Hepatic stellate cell (primary cell): ENCODE results near the gene TAF3.
A peak's percentile ranks its signal among the peaks of the same experiment; 100 is the strongest.

Experiments
- DNase-seq: peaks from one replicate; pipeline ENCODE4 v3.0.0; 2011; ENCODE audit warnings: low spot score

TAF3 gene

GRCh38 chr10:8045726-8046494 is 227.6 kb downstream of the TAF3 start:
- no peak for DNase-seq

- DNase-seq, result no peak
Observed at GRCh38 chr10:8047452-8048280, 229.4 kb downstream of the TAF3 start.

DNA sequence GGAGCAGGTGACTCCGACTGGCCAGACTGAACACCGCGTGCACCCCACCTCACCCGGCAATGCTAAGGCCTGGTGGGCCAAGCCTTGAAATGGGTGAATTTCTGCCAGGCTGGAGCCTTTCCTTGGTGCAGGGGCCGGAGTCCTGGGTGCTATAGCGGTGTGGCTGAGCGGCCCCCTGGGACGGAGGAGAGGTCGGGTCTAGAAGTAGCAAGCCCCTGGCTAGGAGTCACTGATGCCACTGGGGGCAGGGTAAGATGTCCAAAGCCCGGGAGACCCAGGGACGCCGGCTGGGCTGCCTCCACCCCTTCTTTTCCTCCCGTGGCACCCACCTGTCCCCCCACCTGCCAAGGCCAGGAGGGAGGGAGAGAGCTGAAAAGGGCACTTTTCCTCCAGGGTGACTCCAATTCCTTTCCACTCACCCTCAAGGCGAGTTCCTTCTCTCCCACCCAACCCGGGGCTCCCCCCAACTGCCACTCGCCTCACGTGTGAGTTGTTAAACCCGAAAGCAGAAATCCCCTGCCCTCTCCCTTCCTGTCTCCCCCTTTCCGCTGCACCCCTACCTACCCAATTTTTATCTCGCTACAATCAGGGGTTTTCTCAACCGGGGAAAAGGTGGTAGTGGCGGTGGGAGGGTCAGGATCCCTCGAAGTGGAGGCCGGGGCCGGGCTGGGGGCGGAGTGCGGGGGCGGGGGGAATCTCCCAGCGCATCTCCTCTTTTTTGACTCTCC is 230.1 kb downstream of the TAF3 start:
- DNase-seq, result no peak

DNA sequence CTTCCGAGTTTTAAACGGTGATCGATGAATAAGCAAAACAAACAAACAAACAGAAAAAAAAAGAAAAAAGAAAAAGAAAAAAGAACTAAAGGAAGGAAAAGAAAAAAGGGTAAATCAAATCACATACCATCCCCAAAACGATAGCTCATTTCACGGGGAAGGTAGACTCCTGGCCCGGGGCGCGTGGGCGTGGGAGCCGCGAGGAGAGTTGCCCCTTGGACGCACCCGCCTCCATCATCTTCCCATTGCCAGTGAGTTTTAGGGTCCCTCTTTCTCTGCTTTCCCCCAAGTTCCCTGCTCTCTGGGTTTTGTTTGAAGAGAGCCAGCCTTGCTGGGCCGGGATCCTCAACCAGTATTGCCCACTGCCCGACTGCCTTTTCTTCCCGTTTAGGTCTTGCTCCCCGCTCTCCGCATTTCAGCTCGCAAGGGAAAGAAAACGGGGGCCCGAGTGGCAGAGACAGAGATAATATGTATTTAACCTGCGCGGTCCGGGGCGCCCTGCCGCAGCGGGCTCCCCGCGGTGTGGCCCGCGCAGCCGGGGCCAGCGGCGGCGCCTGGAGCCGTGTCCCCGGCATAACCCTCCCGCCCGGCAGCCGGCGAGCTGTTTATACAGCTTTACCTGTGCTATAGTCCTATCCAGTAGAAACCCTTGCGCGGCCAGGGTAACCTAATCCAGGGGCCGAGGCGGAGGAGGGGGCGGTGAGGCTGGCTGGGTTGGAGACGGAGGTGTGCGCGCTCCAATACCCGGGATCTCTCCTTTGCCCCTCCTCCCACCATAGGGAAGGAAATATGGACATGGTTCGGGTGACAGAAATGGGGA is 230.9 kb downstream of the TAF3 start:
- DNase-seq, result no peak

DNA sequence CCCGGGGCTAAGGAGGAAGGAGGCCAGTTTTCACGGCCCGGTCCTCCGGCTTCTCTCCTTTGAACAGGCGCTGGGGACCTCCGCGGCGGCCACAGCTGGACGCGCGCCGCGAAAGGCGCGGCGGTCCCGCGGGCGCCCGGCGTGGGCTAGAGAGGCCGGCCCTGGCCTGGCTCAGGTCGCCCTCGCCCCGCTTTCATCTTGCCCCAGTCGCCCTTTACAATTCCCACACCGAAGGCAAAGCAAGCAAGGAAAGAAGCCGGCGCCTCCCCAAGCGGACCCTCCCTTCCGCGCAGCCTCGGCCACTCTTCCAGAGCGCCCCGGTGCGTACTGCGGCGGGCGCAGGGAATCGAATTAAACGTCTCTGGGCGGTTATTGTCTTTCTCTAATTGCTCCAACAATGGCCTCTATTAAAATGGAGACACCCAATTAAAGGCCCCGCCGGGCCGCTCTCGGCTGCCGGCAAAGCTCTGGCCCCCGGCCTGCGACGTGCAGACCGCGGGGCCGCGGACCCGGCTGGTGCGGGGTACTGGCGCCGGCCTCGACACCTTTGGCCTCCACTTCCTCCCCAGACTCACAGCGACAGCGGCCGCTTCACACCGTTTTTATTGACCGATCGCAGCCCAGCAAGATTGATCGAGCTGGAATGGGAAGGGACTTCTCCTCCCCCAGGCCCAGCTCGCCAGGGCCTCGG is 231.7 kb downstream of the TAF3 start:
- no peak for DNase-seq

GRCh38 chr10:8050556-8051108 is 232.3 kb downstream of the TAF3 start:
- no peak for DNase-seq

DNA sequence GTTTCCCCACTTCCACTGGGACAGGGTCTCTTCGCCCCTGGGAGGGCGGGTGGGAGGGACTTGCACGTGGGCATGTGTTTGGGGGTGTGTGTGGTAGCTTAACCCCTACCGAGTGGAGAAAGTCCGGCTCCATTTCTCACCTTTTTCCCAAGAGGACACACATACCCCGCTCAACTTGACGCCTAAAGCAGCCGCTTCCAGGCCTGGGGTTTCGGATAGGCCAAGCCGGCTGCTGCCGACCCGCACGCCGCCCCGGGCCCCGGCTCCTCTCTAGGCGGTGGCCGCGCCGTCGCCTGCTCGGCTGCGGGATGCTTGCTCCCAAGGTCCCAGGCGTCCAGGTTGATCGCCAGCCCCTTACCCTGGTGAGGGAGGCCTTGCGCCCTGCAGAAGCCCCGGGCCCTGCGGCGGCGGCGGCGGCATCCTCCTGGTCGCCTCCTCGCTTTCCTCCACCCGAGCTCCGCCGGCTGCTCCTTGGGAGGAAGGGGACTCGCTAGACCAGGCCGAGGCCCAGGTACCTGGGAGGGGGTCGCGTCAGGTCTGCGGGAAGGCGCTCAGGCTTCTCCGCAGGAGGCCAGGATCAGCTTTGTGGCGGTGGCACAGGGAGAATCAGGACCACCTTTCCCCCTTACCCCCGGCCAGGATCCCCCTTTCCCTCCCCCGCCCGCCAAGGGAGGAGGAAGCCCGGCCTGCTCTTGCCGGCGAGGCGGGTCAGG is 233.0 kb downstream of the TAF3 start:
- DNase-seq, result no peak

GRCh38 chr10:8051851-8052257 is 233.5 kb downstream of the TAF3 start:
- no peak for DNase-seq

- DNase-seq, result no peak
Observed at GRCh38 chr10:8052341-8052955, 234.1 kb downstream of the TAF3 start.

DNA sequence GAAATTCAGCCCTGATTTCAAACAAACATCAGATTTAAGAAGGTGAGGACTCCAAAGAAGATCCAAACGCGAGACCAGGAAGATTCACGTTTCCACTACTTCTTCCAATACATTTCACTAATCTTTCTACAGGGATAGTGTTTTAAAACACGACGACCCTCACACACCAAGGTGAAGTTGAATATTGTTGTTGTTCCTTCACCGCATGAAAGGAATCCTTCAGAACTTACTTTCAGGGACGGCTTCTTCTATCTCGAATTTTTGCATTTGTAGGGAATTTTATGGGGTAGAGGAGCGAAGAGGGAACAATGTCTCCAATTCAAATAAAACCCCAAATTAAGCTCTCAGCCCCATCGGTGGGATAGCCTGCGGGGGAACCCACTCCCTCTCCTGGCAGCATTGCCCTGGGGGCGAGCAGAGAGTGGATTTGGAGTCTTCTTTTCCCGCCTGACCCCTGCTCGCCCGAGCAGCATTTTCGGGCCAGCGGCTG is 234.7 kb downstream of the TAF3 start:
- DNase-seq, result no peak

GRCh38 chr10:8053446-8054243 is 235.3 kb downstream of the TAF3 start:
- peak; percentile 99 for DNase-seq

DNA sequence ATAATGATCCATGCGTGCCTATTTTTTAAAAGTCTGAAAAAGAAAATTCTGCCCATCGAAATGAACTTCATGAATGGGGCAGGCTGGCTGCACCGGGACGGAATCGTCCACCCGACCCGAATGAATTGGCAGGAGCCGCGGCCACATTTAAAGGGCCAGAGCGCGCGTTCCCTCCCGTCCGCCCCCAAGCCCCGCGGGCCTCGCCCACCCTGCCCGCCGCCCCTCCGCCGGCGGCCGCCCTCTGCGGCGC is 235.9 kb downstream of the TAF3 start:
- DNase-seq, result peak; percentile 68

DNA sequence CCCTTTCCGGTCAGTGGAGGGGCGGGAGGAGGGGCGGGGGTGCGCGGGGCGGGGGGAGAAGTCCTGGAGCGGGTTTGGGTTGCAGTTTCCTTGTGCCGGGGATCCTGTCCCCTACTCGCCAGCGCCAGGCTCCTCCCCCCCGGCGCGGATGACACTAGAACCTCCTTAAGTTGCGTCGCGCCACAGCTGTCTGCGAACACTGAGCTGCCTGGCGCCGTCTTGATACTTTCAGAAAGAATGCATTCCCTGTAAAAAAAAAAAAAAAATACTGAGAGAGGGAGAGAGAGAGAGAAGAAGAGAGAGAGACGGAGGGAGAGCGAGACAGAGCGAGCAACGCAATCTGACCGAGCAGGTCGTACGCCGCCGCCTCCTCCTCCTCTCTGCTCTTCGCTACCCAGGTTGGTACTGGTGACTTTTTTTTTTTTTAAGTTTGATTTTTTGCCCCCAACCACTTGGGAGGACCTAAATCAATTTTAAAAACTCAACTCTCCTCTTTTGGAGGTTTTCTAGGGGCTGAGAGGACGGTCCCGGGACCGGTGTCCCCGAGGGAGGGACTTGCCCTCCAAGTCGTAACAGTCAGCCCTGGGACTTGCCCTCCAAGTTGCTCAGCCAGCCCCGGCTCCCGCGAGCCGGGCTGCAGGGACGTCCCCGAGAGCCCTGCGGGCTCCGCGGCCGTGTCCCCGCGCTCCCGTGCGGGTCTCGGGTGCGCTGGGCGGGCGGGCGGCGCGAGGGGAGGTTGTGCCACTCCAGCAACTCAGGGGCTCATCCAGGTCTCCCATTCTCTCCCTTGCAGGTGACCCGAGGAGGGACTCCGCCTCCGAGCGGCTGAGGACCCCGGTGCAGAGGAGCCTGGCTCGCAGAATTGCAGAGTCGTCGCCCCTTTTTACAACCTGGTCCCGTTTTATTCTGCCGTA is 236.4 kb downstream of the TAF3 start, which contains the start of gene GATA3:
GATA3 (plus strand) TSS at position 195 of the 914 bp plus-strand sequence. CDS start 968 bp downstream, outside the sequence.
- peak; percentile 79 for DNase-seq

DNA sequence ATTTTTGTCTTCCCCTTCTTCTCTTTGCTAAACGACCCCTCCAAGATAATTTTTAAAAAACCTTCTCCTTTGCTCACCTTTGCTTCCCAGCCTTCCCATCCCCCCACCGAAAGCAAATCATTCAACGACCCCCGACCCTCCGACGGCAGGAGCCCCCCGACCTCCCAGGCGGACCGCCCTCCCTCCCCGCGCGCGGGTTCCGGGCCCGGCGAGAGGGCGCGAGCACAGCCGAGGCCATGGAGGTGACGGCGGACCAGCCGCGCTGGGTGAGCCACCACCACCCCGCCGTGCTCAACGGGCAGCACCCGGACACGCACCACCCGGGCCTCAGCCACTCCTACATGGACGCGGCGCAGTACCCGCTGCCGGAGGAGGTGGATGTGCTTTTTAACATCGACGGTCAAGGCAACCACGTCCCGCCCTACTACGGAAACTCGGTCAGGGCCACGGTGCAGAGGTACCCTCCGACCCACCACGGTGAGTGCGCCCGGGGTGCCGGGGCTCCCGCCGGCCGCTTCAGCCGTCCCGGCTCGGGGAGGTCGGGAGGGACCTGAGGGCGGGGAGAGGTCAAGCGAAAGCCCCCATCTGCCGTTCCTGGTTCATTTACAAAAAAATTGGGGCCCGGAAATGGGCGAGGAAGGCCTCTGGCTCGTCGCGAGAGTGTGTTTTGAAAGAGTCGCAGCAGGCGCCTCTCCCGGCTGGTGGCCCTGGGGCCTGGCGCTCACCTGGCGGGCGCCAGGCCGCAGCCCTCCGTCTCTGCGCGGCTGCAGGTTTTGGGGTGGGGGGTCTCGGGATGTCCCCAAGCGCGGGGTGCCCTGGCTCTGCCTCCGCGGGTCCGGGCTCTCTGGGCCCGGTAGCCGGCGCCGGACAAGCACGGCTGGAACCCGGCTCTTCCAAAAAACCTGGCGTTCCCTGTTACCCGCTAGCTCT is 237.4 kb downstream of the TAF3 start:
- no peak for DNase-seq

- DNase-seq, result no peak
Observed at GRCh38 chr10:8056378-8056777, 238.1 kb downstream of the TAF3 start.

- DNase-seq, result no peak
Observed at GRCh38 chr10:8056871-8057331, 238.6 kb downstream of the TAF3 start.
